Neural progenitor cell (in vitro differentiated cells): ENCODE results near the gene NR2C2. TPM values are rescaled to one million over a fixed set of nuclear protein-coding genes. Genes with fewer than 3 reads are reported as not detected.

ENCODE experiments used
- DNase-seq: peaks from one replicate; pipeline ENCODE4 v3.0.0-alpha.2; 2016; ENCODE audit warnings: low spot score
- H2AFZ ChIP-seq: fragments of 200-600 bp; sonication (generic); replicated peaks from 2 replicates; pipeline ENCODE4 v1.6.1; 2016; ENCODE audit warnings: antibody characterized with exemption
- H3F3A ChIP-seq: fragments of 200-600 bp; sonication (generic); 2 replicates; pipeline ENCODE4 v1.6.1; 2016; ENCODE audit warnings: antibody characterized with exemption, low read depth
- H3K27ac ChIP-seq: fragments of 200-600 bp; sonication (generic); 2 replicates; pipeline ENCODE4 v1.5.1; 2016; ENCODE audit warnings: mild to moderate bottlenecking
- H3K27me3 ChIP-seq: fragments of 200-600 bp; sonication (generic); 2 replicates; pipeline ENCODE4 v1.6.1; 2016; ENCODE audit warnings: mild to moderate bottlenecking, moderate library complexity
- H3K36me3 ChIP-seq: fragments of 200-600 bp; sonication (generic); 2 replicates; pipeline ENCODE4 v1.5.1; 2016
- H3K4me1 ChIP-seq: fragments of 200-600 bp; sonication (generic); 2 replicates; pipeline ENCODE4 v1.6.1; 2016; ENCODE audit warnings: mixed run types
- H3K4me2 ChIP-seq: fragments of 200-600 bp; sonication (generic); 2 replicates; pipeline ENCODE4 v1.6.1; 2016
- H3K4me3 ChIP-seq: fragments of 200-600 bp; sonication (generic); 2 replicates; pipeline ENCODE4 v1.5.1; 2016
- H3K79me2 ChIP-seq: fragments of 200-600 bp; sonication (generic); 2 replicates; pipeline ENCODE4 v1.6.1; 2016; ENCODE audit warnings: low read depth
- H3K9ac ChIP-seq: fragments of 200-600 bp; sonication (generic); 2 replicates; pipeline ENCODE4 v1.6.1; 2016
- H3K9me3 ChIP-seq: fragments of 200-600 bp; sonication (generic); 2 replicates; pipeline ENCODE4 v1.5.1; 2016; ENCODE audit warnings: low read depth
- H4K20me1 ChIP-seq: fragments of 200-600 bp; sonication (generic); 2 replicates; pipeline ENCODE4 v1.6.1; 2016; ENCODE audit warnings: low read depth
- H3K27ac Mint-ChIP-seq: 3 replicates; pipeline ENCODE4 v1.8.0; 2021; ENCODE audit warnings: mixed read lengths
- H3K27me3 Mint-ChIP-seq: 2 replicates; pipeline ENCODE4 v1.8.0; 2022; ENCODE audit warnings: low read depth, mild to moderate bottlenecking, inconsistent platforms, moderate library complexity, mixed read lengths; ENCODE audit not compliant: insufficient read depth
- H3K36me3 Mint-ChIP-seq: 3 replicates; pipeline ENCODE4 v1.8.0; 2021; ENCODE audit warnings: mixed read lengths
- H3K4me1 Mint-ChIP-seq: 3 replicates; pipeline ENCODE4 v1.8.0; 2021; ENCODE audit warnings: mixed read lengths
- H3K4me3 Mint-ChIP-seq: 3 replicates; pipeline ENCODE4 v1.8.0; 2021; ENCODE audit warnings: mild to moderate bottlenecking, moderate library complexity, mixed read lengths
- H3K9me3 Mint-ChIP-seq: 3 replicates; pipeline ENCODE4 v1.8.0; 2020; ENCODE audit warnings: mixed read lengths
- EZH2 ChIP-seq: fragments of 200-600 bp; sonication (generic); IDR thresholded peaks from 2 replicates; pipeline ENCODE4 v1.6.1; 2017; ENCODE audit warnings: antibody characterized with exemption, mild to moderate bottlenecking, moderate library complexity
- EZH2phosphoT487 ChIP-seq: fragments of 200-600 bp; sonication (generic); IDR thresholded peaks from 2 replicates; pipeline ENCODE4 v1.6.1; 2017; ENCODE audit warnings: antibody characterized with exemption
- total RNA-seq: library from RNA; depleted of rRNA; stranded (reverse); fragments of >200 nt; gene quantifications from 2 replicates; pipeline ENCODE4 v1.2.3, GENCODE V29; 2015; ENCODE audit warnings: low replicate concordance
- TF ChIP-seq, protein P1 (sequence below): fragments of 200-600 bp; sonication (generic); IDR thresholded peaks from 2 replicates; pipeline ENCODE4 v1.5.1; 2017; ENCODE audit warnings: antibody characterized with exemption, mild to moderate bottlenecking

Gene NR2C2
- total RNA-seq, 1 donor from 2014 or later, result 57.3 TPM

- H3K4me1 ChIP-seq, result peaks cover under 1% of the 10 kb centered on the region
- Mint-ChIP-seq H3K27ac (no peak overlapping the region), H3K4me3 (no peak overlapping the region), H3K27me3 (peaks cover 5% of the 10 kb centered on the region), H3K9me3 (peaks cover 12% of the 10 kb centered on the region), H3K4me1 (no peaks in the 10 kb centered on the region), H3K36me3 (no peaks in the 10 kb centered on the region)
- H3K27me3 ChIP-seq, result no peaks in the 10 kb centered on the region
- TF ChIP-seq, protein P1, sequence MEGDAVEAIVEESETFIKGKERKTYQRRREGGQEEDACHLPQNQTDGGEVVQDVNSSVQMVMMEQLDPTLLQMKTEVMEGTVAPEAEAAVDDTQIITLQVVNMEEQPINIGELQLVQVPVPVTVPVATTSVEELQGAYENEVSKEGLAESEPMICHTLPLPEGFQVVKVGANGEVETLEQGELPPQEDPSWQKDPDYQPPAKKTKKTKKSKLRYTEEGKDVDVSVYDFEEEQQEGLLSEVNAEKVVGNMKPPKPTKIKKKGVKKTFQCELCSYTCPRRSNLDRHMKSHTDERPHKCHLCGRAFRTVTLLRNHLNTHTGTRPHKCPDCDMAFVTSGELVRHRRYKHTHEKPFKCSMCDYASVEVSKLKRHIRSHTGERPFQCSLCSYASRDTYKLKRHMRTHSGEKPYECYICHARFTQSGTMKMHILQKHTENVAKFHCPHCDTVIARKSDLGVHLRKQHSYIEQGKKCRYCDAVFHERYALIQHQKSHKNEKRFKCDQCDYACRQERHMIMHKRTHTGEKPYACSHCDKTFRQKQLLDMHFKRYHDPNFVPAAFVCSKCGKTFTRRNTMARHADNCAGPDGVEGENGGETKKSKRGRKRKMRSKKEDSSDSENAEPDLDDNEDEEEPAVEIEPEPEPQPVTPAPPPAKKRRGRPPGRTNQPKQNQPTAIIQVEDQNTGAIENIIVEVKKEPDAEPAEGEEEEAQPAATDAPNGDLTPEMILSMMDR, result no peak
- TF ChIP-seq EZH2, result no peak
- no peak for TF ChIP-seq EZH2phosphoT487
- no peak overlapping the region for H3K27ac ChIP-seq
- H4K20me1 ChIP-seq, result no peaks in the 10 kb centered on the region
- no peaks in the 10 kb centered on the region for H3F3A ChIP-seq
- H3K9me3 ChIP-seq, result no peaks in the 10 kb centered on the region
- H3K4me2 ChIP-seq, result no peak overlapping the region
- no peak for DNase-seq
- H3K36me3 ChIP-seq, result no peaks in the 10 kb centered on the region
- H3K4me3 ChIP-seq, result no peak overlapping the region
- no peaks in the 10 kb centered on the region for H3K79me2 ChIP-seq
- H2AFZ ChIP-seq, result no peak overlapping the region
- no peak overlapping the region for H3K9ac ChIP-seq
Measured at GRCh38 chr3:14906355-14906971, 40.9 kb upstream of the NR2C2 start.

- Histone ChIP-seq H3F3A (no peaks in the 10 kb centered on the region), H3K4me2 (no peak overlapping the region), H4K20me1 (no peaks in the 10 kb centered on the region), H3K9ac (no peak overlapping the region), H3K4me3 (no peak overlapping the region), H3K9me3 (no peaks in the 10 kb centered on the region), H3K4me1 (no peaks in the 10 kb centered on the region), H3K27me3 (no peaks in the 10 kb centered on the region), H3K79me2 (no peaks in the 10 kb centered on the region), H3K27ac (no peak overlapping the region), H3K36me3 (no peaks in the 10 kb centered on the region), H2AFZ (no peak overlapping the region)
- Mint-ChIP-seq H3K27me3 (peaks cover 6% of the 10 kb centered on the region), H3K36me3 (no peaks in the 10 kb centered on the region), H3K9me3 (peaks cover 12% of the 10 kb centered on the region), H3K27ac (no peak overlapping the region), H3K4me1 (no peaks in the 10 kb centered on the region), H3K4me3 (no peak overlapping the region)
- TF ChIP-seq EZH2phosphoT487 (no peak), EZH2 (no peak)
- TF ChIP-seq, protein P1, result no peak
- no peak for DNase-seq
Measured at GRCh38 chr3:14907043-14907966, 40.1 kb upstream of the NR2C2 start.

DNA sequence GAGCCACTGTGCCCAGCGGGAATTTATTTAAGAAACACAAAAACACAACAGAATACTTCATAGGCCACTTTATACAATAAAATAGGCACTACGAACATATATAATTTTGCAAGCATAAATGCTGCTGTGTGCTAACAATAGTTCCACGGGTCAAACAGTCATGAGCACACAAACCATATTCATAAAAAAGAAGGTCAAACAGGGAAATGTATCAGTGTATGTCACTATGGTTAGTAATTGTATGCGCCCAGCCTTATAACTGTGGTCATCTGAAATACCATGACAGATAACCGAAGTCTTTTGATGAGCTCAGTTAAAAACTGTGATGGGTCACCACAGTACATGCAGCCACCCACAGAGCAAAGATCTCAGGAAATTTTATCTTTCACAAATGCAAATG lies 38.1 kb upstream of the NR2C2 start:
- no peaks in the 10 kb centered on the region for H3K4me1 ChIP-seq
- no peaks in the 10 kb centered on the region for H3F3A ChIP-seq
- H4K20me1 ChIP-seq, result no peaks in the 10 kb centered on the region
- no peaks in the 10 kb centered on the region for H3K36me3 Mint-ChIP-seq
- H3K27me3 Mint-ChIP-seq, result peaks cover 8% of the 10 kb centered on the region
- no peak overlapping the region for H3K9ac ChIP-seq
- H3K27me3 ChIP-seq, result no peaks in the 10 kb centered on the region
- no peak overlapping the region for H3K4me3 ChIP-seq
- no peak overlapping the region for H3K27ac Mint-ChIP-seq
- H3K4me3 Mint-ChIP-seq, result no peak overlapping the region
- no peaks in the 10 kb centered on the region for H3K36me3 ChIP-seq
- no peaks in the 10 kb centered on the region for H3K9me3 ChIP-seq
- no peak overlapping the region for H3K27ac ChIP-seq
- H2AFZ ChIP-seq, result no peak overlapping the region
- H3K9me3 Mint-ChIP-seq, result peaks cover 12% of the 10 kb centered on the region
- H3K79me2 ChIP-seq, result no peaks in the 10 kb centered on the region
- H3K4me1 Mint-ChIP-seq, result no peaks in the 10 kb centered on the region
- no peak overlapping the region for H3K4me2 ChIP-seq
- TF ChIP-seq, protein P1, result no peak
- no peak for TF ChIP-seq EZH2phosphoT487
- TF ChIP-seq EZH2, result no peak
- DNase-seq, result no peak
